ENCODE measurements around the gene CCDC158.
"Not testable (repeated sequence)": the region's sequence is repeated elsewhere in the genome, so short reads cannot be mapped to it uniquely, and the experiment has no call there.

CCDC158 gene

DNA sequence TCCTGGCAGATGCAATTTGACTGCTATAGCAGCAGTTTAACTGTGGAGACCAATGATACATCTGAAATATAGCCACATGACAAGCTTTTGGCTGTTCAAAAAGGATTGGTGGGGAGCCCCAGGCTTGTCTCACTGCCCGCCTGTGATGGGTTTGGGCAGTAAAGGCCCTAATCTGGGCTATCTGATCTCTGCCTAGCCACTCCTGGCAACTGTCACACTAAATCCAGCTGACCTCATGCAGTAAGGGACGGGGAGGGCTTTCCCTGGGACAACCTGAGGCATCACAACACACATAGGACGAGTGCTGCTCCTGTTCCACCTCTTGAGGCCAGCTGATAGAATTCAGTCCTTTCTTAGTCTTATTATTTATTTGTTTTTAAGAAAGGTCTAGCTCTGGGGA, 56.2 kb downstream of the CCDC158 start:
- Mint-ChIP-seq H3K27me3 (peaks cover 4% of the 10 kb centered on the region), H3K9me3 (peaks cover 4% of the 10 kb centered on the region), H3K27ac (no peak overlapping the region), H3K4me1 (ENCODE audit: low read depth) (peaks cover 9% of the 10 kb centered on the region), H3K4me3 (no peak overlapping the region), H3K36me3 (ENCODE audit: low read depth) (no peaks in the 10 kb centered on the region)

DNA sequence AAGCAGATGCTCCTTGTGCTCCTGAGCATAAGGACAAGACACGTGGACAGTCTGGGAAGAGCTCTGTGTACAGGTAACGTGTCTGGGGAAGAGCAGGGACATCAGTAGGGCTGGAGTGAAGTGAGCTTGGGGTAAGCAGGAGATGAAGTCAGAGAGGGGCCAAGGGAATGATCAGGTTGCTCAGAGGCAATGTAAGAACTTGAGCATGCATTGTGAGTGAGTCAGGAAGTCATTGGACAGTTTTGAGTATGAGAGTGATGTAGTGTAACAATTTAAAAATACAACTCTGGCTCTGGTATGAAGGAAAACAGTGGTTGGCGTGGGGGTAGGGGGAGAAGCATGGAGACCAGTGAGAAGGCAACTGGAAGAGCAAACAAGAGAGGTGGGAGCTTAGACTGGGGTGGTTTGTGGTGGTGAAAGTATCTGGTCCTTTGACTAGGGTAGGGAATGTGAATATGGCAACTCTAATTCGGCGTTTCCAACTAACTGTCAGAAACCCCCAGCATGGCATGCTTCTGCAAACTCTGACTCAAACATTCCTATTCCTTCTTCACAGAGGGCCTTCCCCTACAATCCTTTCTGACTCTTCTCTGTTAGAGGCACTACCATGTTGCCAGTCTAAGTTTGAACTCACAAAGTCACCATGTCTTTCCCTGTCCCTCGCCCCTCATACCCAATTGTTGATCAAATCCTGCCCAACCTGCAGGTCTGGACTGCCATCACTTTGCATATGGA, 57.2 kb downstream of the CCDC158 start:
- H3K27ac Mint-ChIP-seq = peak overlapping the region; percentile 22
- peaks cover 12% of the 10 kb centered on the region for H3K9me3 Mint-ChIP-seq
- peaks cover 6% of the 10 kb centered on the region for H3K36me3 Mint-ChIP-seq (ENCODE audit: low read depth)
- H3K4me3 Mint-ChIP-seq = no peak overlapping the region
- H3K27me3 Mint-ChIP-seq = peaks cover 4% of the 10 kb centered on the region
- peaks cover 9% of the 10 kb centered on the region for H3K4me1 Mint-ChIP-seq (ENCODE audit: low read depth)

DNA sequence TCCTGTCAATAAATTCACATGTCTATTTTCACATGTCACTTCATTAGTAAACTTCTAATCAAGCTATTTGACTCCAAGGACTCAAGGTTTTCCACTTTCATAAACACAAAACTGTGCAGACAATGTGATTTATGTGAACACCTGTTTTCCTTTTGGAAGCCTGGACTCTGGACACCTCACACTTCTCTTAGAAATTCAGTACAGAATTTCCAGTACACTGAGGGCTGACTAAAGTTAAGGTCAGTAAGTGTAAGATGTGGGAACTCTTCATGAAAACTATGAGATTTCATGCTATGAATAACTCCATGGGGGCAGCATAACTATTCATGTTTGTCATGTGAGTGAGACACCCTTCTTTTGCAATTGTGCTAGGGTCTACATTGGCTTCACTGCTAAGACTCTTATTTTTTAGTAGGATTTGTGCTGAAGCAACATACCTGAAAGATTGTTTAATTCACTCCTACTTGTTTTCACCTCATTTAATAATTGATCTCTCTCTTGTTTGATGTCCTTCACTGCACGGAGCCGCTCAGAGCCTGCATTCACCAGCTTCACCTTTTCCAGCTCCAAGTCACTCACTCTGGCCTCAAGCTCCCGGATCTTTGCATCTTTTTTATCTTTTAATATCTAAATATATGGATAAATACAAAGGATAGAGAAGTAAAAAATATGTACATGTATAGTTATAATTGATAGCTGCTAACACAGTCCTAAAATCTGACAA, 59.1 kb downstream of the CCDC158 start:
- Mint-ChIP-seq H3K9me3 (peaks cover 21% of the 10 kb centered on the region), H3K27ac (no peak overlapping the region), H3K27me3 (peaks cover 4% of the 10 kb centered on the region), H3K4me1 (ENCODE audit: low read depth) (peaks cover 9% of the 10 kb centered on the region), H3K4me3 (no peak overlapping the region), H3K36me3 (ENCODE audit: low read depth) (peaks cover 6% of the 10 kb centered on the region)

DNA sequence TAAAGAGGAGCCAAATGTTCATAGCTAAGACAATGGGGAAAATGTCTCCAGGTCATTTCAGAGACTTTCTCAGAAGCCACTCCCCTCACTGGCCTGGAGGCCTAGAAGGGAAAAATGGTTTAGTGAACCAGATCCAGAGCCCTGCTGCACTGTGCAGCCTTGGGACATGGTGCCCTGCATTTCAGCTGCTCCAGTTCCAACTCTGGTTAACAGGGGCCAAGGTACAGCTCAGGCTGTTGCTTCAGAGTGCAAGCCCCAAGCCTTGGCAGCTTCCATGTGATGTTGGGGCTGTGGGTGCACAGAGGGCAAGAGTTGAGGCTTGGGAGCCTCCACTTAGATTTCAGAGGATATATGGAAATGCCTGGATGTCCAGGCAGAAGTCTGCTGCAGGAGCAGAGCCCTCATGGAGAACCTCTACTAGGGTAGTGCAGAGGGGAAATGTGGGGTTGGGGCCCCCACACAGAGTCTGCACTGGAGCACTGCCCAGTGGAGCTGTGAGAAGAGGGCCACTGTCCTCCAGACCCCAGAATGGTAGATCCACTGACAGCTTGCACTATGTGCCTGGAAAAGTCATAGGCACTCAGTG, 61.0 kb downstream of the CCDC158 start:
- H3K9me3 Mint-ChIP-seq = peaks cover 21% of the 10 kb centered on the region
- not testable (repeated sequence) for H3K27ac Mint-ChIP-seq; H3K27me3 Mint-ChIP-seq; H3K36me3 Mint-ChIP-seq (ENCODE audit: low read depth); H3K4me3 Mint-ChIP-seq
- peaks cover 14% of the 10 kb centered on the region for H3K4me1 Mint-ChIP-seq (ENCODE audit: low read depth)

DNA sequence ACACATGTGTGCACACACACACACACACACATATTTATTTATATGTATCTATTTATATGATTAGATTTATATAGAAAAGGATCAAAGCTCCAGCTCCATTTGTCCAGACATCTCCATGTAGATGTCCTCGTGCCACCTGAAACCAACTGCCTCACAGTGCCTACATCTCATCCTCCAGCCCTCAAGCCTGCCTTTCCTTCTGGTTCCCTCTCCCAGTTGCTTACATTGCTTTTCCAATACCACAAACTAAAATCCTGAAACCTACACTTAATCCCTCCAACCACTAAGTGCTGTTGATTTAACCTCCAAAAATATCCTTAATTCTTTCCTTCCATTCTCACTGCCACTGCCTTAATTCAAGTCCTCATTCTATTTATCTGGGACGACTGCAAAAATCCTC, 63.0 kb downstream of the CCDC158 start:
- Mint-ChIP-seq H3K4me3 (no peak overlapping the region), H3K9me3 (peaks cover 21% of the 10 kb centered on the region), H3K4me1 (ENCODE audit: low read depth) (peaks cover 11% of the 10 kb centered on the region), H3K36me3 (ENCODE audit: low read depth) (peaks cover 6% of the 10 kb centered on the region), H3K27ac (no peak overlapping the region), H3K27me3 (no peaks in the 10 kb centered on the region)

DNA sequence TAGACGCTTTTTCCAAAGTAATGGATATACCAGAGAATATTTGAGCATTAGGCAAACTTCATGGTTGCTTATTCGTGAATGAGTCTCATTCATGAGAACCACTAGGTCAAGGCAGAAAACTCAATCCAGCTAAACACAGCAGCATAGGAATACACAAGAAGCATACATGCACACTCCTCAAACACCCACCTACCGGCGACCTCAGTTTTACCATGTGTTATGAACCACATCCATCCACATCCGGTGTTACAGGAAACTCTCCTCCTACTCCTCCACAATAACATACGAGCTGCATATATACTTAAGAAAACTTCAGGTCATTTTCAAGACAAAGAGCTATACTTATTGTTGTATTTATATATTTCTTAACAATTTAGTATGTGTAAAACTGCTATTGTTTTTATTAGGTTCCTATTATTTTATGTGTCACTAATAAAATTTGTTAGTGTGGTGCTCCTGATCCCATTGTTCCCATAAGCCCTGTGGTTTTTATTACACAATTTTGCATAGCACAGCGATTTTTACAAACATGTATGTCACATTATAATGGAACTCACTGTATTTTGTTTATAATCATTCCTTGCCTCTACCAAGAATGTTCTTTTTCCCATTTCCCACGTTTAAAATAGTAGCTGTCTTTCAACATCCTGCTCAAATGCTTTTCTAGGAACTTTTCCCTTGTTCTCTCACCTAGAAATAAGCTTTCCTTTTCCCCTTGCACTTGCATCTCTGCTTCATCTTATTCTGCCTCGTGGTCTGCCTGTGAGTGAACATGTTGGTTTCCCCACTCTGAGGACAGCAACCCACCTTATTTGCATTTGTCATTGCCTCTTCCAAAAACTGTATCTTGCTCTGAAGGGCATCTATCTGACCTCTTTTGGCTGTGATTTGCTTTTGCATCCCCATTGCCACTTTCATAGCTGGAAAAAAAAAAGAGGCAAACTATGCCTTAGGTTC, 66.1 kb downstream of the CCDC158 start:
- Mint-ChIP-seq H3K9me3 (peaks cover 17% of the 10 kb centered on the region), H3K27ac (peak overlapping the region; percentile 7), H3K4me1 (ENCODE audit: low read depth) (peaks cover 11% of the 10 kb centered on the region), H3K27me3 (no peaks in the 10 kb centered on the region), H3K36me3 (ENCODE audit: low read depth) (peaks cover 6% of the 10 kb centered on the region), H3K4me3 (peak overlapping the region; percentile 41)

DNA sequence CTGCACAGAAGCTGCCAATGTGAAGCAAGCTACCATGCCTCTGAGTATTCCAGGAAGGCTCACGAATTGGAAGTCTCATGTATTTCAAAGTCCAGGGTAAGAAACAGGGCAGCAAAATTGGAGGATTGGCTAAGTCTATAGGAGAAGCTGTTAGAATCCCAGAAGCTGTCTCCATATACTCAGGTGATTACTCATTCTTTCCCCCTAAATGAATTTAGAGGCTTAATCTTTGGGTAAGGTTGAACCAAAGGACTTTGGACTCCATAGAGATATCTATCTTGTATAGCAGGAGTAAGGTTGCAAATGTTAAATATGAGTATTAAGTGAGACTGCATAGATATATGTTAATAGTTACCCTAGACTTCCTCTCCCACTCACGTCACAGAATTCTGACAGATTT, 78.1 kb downstream of the CCDC158 start:
- peaks cover 6% of the 10 kb centered on the region for H3K9me3 Mint-ChIP-seq
- H3K36me3 Mint-ChIP-seq (ENCODE audit: low read depth) = no peaks in the 10 kb centered on the region
- peaks cover 9% of the 10 kb centered on the region for H3K27me3 Mint-ChIP-seq
- H3K4me3 Mint-ChIP-seq = no peak overlapping the region
- H3K4me1 Mint-ChIP-seq (ENCODE audit: low read depth) = no peaks in the 10 kb centered on the region
- H3K27ac Mint-ChIP-seq = no peak overlapping the region

DNA sequence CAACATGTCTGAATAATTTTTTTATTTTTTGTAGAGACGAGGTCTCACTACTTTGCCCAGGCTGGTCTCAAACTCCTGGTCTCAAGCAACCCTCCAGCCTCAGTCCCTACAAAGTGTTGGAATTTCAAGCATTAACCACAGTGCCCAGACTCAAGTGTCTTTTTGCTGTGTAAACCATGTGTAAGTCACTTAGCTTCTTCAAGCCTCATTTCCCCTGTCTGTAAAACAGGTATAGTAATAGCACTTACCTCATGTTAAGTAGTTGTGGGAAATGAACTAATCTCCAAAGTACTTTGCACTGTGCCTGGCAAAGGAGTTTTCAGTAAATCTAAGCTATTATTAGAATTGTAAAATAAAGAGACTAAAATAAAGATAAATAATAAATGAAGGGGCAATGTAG, 78.8 kb downstream of the CCDC158 start:
- Mint-ChIP-seq H3K4me1 (ENCODE audit: low read depth) (no peaks in the 10 kb centered on the region), H3K27me3 (peaks cover 9% of the 10 kb centered on the region), H3K9me3 (peaks cover 4% of the 10 kb centered on the region), H3K36me3 (ENCODE audit: low read depth) (no peaks in the 10 kb centered on the region), H3K4me3 (no peak overlapping the region), H3K27ac (no peak overlapping the region)

DNA sequence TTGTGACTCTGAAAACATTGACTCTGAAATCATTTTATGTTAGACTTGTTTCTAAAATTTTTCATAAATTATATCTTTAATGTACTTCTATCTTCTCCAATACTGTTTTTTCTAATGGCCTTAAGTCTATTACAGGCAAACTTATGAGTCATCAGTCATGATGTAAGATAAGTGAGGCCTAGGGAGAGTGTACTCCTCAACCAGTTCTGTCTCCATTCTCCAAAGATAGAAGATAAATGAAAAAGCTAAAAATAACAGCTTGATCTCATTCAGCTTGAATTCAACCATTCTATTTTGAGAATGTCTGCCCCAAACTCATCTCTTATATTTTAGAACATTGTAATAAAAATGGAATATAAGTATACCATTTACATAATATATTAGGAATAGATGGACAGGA, 79.9 kb downstream of the CCDC158 start:
- peaks cover 9% of the 10 kb centered on the region for H3K27me3 Mint-ChIP-seq
- no peak overlapping the region for H3K4me3 Mint-ChIP-seq
- H3K4me1 Mint-ChIP-seq (ENCODE audit: low read depth) = no peaks in the 10 kb centered on the region
- no peak overlapping the region for H3K27ac Mint-ChIP-seq
- peaks cover 4% of the 10 kb centered on the region for H3K9me3 Mint-ChIP-seq
- H3K36me3 Mint-ChIP-seq (ENCODE audit: low read depth) = no peaks in the 10 kb centered on the region

DNA sequence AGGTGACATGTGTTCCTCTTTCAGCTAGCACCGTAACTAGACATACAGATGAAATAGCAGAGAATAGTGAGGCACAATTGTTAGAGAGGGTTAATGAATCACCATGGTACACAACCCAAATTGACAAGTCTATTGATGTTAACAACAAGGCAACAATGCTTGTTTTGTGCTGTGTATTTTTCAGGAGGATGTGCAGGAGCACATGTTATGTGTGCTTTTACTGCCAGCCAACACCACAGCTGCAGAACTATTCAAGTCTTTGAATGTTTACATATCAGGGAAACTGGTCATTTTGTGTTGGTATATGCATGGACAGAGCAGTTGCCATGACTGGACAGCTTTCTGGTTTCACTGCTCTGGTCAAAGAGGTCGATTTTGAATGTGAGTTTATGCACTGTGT, 81.6 kb downstream of the CCDC158 start:
- no peak overlapping the region for H3K27ac Mint-ChIP-seq
- H3K9me3 Mint-ChIP-seq = no peaks in the 10 kb centered on the region
- H3K4me3 Mint-ChIP-seq = no peak overlapping the region
- H3K27me3 Mint-ChIP-seq = no peaks in the 10 kb centered on the region
- no peaks in the 10 kb centered on the region for H3K4me1 Mint-ChIP-seq (ENCODE audit: low read depth)
- no peaks in the 10 kb centered on the region for H3K36me3 Mint-ChIP-seq (ENCODE audit: low read depth)

DNA sequence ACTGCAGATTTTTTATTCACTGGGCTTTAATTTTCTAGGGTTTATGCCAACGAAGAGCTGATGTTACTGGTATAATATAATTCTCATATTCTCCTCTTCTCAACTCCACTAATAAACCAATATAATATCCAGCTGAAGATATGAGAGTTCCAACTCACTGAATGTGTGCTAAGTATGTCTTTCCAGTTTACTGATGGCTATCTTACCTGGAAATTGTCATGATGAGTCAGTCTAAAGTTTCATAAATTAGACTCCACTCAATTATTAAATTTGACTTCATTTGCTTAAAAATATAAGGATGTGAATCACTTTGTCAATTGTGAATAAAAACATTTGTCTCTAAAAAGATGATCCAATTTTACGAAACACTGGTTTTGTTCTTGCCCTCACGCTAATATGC, 86.1 kb downstream of the CCDC158 start:
- no peak overlapping the region for H3K4me3 Mint-ChIP-seq
- H3K9me3 Mint-ChIP-seq = no peaks in the 10 kb centered on the region
- no peaks in the 10 kb centered on the region for H3K4me1 Mint-ChIP-seq (ENCODE audit: low read depth)
- H3K27me3 Mint-ChIP-seq = peaks cover 3% of the 10 kb centered on the region
- no peaks in the 10 kb centered on the region for H3K36me3 Mint-ChIP-seq (ENCODE audit: low read depth)
- no peak overlapping the region for H3K27ac Mint-ChIP-seq

DNA sequence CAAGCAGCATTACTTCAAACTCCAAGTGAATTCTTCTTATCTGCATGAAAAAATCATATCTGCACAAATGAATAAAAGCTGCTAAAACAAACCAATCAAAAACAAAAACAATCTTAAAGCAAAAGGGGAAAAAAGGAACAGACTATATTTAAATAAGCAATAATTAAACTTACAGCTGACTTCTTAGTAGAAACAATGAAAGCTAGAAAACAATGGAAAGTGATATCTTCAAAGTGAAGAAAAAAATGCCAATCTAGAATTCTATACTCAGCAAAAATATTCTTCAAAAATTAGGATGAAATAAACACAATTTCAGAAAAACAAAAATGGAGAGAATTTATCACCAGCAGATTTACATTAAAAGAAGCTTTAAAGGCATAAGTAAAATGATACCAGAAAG, 94.4 kb downstream of the CCDC158 start:
- Mint-ChIP-seq H3K9me3 (peaks cover 21% of the 10 kb centered on the region), H3K27me3 (no peaks in the 10 kb centered on the region), H3K36me3 (ENCODE audit: low read depth) (no peaks in the 10 kb centered on the region), H3K27ac (no peak overlapping the region), H3K4me1 (ENCODE audit: low read depth) (no peaks in the 10 kb centered on the region), H3K4me3 (no peak overlapping the region)

DNA sequence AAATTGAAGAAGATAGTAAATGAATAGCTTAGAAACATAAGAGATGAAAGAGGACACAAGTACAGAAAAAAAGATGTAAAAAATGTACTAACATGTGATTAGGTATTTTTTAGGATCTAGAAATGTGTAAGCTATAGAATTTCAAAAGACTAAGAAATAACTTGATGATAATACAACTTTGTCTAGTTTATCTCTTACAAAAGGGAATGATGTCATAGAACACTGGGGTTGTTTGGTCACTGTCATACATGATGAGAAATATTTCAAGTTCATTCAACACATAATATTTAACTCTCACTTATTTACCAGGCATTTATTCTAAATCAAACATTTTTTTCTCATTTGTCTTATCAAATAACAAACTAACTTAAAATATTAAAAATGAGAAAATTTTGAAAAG, 95.9 kb downstream of the CCDC158 start:
- Mint-ChIP-seq H3K4me3 (no peak overlapping the region), H3K9me3 (peaks cover 21% of the 10 kb centered on the region), H3K36me3 (ENCODE audit: low read depth) (no peaks in the 10 kb centered on the region), H3K4me1 (ENCODE audit: low read depth) (no peaks in the 10 kb centered on the region), H3K27me3 (no peaks in the 10 kb centered on the region), H3K27ac (no peak overlapping the region)

DNA sequence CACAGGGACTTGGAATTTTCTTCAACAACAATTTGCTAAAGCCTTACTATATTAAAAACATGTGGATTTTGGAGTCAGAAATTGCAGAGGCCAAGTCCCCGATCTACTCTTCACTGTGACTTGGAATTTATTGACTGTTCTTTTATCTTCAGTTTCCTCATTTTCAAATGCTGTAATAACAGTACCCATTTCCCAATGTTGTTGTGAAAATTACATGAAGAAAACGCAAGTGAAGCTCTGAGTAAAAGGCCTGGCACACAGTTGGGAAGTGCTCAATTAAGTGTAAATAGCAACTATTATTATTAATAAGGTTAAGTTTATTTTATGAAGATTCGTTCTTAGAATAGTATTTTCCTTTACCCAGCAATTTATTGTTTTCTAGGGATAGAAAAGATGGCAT, 98.7 kb downstream of the CCDC158 start:
- H3K27ac Mint-ChIP-seq = no peak overlapping the region
- H3K4me3 Mint-ChIP-seq = no peak overlapping the region
- no peaks in the 10 kb centered on the region for H3K4me1 Mint-ChIP-seq (ENCODE audit: low read depth)
- peaks cover 10% of the 10 kb centered on the region for H3K27me3 Mint-ChIP-seq
- peaks cover 17% of the 10 kb centered on the region for H3K9me3 Mint-ChIP-seq
- H3K36me3 Mint-ChIP-seq (ENCODE audit: low read depth) = no peaks in the 10 kb centered on the region

DNA sequence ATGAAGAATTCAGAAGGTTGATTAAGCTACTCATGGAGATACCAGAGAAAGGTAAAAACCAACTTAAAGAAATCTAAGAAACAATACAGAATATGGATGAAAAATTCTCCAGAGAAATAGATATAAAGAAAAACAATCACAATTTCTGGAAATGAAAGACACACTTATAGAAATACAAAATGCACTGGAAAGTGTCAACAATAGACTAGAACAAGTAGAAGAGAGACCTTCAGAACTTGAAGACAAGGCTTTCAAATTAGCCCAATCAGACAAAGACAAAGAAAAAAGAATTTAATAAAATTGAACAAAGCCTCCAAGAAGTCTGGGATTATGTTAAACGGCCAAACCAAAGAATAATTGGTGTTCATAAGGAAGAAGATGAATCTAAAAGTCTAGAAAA, 104.8 kb downstream of the CCDC158 start:
- H3K27me3 Mint-ChIP-seq = peaks cover 20% of the 10 kb centered on the region

More for the DNA sequence above, 104.8 kb downstream of the CCDC158 start:
- Mint-ChIP-seq H3K36me3 (ENCODE audit: low read depth) (peaks cover 4% of the 10 kb centered on the region), H3K9me3 (peaks cover 22% of the 10 kb centered on the region), H3K4me3 (no peak overlapping the region), H3K27ac (no peak overlapping the region), H3K4me1 (ENCODE audit: low read depth) (no peaks in the 10 kb centered on the region)
